HG02840 (cell line): ENCODE measurements around the gene ATP2C2.

ENCODE experiments used
- ATAC-seq: cut with Tn5 transposase; IDR thresholded peaks from one replicate; pipeline ENCODE4 v1.9.1; 2021; ENCODE audit warnings: mild to moderate bottlenecking, moderate library complexity, moderate number of reproducible peaks; ENCODE audit not compliant: unreplicated experiment, low FRiP score

Gene ATP2C2

DNA sequence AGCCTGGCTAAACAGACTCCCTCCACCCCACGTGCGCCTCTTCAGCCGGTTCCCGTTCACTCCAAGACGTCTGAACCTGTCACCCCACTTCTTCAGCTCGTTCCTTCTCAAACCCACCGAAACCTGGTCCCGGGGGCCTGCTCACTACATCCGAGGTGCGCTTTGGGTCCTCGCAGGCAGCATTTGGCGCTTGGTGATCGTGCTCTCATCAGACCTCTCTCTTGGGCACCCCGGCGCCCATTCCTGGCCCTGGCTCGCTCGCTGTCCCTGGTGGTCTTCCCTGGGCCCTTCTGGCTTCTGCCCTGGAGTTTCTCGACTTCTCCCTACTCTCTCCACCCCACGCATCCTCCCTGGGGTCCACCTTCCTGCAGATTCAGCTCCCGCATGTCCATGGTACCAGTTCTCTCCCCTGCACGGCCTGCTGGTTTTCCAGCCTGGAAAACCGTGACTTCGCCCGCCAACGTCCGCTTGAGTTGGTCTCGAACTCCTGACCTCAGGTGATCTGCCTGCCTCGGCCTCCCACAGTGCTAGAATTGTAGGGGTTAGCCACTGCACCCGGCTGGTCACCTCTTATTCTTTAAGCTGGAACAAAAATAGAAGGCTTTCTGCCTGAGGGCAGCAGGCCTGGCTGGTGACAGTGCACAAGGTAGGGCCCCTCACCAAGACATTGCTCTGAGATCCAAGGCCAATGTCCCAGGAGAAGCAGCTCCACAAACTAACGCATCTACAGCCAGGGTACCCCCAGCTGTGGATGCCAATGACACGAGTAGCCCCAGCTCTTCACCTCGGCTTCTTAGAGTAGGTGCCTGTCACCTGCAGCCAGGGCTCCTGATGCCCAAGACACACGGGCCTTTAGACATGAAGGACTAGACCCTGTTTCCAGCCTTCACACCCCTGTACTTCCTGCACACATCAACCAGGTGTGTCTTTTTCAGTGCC lies 137.2 kb downstream of the ATP2C2 start:
- peak; percentile 1 for ATAC-seq

DNA sequence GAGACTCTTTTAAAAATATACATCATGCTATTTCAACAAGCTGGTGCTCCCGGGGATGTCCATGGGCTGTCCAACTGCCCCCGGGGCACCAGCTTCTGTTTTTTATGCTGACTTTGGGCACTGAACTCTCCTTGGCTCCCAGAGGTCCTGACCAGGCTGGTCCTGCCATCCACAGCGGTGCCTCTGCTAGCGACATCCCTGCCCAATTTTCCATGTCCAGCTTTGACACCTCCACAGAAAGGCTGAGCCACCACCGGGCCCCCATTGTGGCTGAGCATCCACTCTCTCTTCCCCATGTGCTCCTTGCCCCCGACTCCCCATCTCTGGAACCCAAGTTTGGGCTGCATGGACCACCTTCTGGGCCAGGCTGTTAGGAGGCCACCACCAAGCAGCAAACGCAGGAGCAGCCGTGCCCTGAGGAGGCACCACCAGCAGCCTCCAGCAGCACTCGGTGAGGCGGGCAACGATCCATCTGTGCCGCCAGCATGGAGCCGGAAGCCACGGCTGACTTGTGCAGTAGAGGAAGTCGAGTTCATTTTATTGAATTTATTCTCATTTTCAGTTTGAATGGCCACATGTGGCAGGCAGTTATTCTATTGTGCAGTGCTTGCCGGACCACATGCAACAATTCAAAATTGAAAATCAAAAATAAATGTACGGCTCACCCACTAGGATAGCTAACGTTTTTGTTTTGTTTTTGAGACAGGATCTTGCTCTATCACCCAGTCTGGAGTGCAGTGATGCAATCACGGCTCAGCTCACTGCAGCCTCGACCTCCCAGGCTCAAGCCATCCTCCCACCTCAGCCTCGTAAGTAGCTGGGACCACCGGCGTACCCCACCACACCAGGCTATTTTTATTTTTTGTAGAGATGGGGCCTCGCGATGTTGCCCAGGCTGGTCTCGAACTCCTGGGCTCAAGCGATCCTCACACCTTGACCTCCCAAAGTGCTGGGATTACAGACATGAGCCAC lies 139.0 kb downstream of the ATP2C2 start:
- no peak for ATAC-seq

DNA sequence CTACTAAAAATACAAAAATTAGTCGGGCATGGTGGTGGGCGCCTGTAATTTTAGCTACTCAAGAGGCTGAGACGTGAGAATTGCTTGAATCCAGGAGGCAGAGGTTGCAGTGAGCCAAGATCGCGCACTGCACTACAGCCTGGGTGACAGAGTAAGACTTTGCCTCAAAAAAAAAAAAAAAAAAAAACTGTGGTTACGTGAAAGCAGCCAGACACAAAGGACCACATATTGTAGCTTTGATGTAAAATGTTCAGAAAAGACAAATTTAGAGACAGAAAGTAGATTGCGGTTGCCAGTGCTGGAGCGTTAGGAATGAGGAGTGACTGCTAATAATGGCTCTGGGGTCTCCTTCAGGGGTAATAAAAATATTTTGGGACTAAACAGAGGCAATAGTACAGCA lies 140.2 kb downstream of the ATP2C2 start:
- no peak for ATAC-seq

DNA sequence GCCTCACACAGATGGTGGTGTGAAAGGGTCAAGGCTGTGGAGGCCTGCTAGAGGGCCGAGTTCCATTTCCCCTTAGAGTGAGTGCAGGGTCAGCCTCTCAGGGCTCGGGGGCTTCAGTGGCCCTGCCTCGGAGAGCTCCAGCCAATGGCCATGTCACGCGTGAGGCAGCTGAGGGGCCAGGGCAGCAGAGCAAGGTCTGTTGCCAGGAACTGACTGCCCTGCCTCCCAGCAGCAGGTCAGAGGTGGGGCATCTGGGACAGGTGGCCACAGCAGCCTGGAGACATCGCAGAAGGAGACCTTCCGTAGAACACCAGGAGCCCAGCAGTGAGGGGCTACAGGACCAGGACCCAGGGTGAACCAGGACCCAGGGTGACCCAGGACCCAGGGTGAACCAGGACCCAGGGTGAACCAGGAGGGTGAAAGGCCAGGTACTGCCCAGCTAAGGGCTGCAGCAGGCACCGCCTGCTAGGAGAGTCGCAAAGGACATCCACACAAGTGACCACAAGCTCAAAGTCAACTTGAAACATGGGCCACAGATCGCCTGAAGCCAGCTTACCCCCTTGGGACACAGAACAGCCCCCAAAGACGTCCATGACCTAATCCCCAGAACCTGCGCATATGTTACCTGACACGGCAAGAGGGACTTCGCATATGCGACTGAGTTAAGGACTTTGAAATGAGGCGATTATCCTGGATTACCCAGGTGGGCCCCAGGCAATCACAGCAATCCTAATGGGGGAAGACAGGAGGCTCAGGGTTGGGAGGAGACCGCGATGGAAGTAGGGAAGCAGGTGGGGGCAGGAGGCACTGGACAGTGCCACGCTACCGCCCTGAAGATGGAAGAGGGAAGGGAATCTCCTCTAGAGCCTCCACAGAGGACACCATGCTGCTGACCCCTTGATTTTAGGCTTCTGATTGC lies 141.0 kb downstream of the ATP2C2 start:
- ATAC-seq = no peak

DNA sequence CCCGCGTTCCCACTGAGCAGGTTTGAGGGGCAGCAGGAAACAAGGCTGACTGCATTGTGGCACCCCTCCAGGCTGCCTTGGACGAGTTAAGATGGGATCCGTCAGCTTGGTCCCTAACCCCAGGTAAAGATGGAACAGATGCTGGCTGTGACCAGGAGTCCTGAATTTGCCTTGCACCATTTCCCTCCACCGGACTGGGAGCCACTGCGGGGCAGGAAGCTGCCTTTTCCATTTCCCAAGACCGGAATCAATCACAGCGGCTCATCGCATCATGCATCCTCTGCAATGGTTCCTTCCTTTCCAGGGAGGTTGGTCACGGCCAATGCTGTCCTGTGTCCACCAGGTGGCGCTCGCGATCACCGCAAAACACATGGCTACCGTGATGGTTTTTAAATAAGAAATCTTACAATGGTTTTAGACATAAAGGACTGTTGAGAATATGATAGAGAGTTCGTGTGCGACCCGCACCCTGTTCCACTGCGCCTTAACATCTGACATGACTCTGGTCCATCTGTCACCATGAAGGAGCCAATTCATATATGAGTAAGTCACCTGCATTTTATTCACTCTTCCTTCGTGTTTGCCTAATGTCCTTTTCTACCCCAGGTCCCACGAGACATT lies 143.0 kb downstream of the ATP2C2 start:
- no peak for ATAC-seq

DNA sequence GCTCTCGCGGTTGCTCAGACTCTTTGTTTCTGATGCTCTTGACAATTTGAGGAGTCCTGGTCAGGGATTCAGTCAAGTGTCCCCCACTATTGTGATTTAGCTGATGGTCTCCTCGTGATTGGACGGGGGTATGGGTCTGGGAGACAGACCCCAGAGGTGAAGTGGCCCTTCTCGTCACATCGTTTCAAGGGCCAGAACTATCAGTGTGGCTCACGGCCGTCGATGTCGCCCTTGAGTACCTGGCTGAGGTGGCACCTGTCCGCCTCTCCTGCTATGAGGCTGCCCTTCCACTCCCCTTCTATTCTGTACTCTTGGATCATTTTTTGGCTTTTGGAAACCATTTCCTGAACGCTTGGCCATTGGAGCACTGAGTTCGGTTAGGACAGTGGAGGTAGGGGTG lies 143.5 kb downstream of the ATP2C2 start:
- ATAC-seq = no peak

DNA sequence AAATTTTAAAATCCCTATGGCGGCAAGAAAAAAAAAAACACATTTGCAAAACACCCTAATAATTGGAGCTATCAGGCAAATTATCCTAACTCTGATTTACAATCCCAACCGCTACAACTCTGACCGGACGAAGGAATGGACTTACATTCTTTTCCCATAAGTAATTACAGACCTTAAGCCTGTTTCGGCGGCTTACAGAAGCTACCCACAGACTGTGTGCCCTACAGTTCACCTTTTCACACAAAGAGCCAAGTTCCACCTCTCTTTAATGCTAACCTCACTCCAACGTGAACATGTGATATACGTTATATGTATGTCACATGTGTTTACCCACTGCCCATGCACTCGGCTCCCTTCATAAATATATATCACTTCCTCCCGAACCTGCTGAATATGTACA lies 144.8 kb downstream of the ATP2C2 start:
- no peak for ATAC-seq

DNA sequence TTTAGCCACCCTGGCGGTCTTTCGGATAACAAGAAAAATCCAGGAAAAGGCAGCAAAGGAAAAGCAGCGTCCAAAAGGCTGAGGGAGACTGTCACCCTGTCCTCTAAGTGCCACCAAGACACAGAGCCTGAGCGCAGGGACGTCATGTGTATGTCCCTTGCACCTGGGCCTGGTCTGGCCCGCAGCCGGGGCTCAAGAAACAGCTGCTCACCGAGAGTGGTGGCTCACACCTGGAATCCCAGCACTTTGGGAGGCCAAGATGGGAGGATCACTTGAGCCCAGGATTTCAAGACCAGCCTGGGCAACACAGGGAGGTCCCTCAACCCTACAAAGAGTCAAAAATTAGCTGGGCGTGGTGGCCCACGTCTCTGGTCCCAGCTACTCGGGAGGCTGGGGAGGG lies 145.3 kb downstream of the ATP2C2 start:
- no peak for ATAC-seq
